ENCODE measurements around the gene COL25A1. TPM values are rescaled to one million over a fixed set of nuclear protein-coding genes. Genes with fewer than 3 reads are reported as not detected.

COL25A1 gene
- total and polyA plus RNA-seq, 4 donors = 0.61 to 4.4 (median 2.1) TPM

GRCh38 chr4:109041463-109042360 is 260.7 kb downstream of the COL25A1 start:
- no peak overlapping the region for H3K27ac ChIP-seq (ENCODE audit: low read depth in 1 of 2, low read length in 2 of 2)
- H3K36me3 ChIP-seq (ENCODE audit: control insufficient read depth in 4 of 4, insufficient read depth in 3 of 4, low read depth in 1 of 4, low read length in 3 of 4) = no peaks in the 10 kb centered on the region
- no peaks in the 10 kb centered on the region for H3K9me3 ChIP-seq (ENCODE audit: control insufficient read depth in 4 of 4, low read length in 3 of 4)
- 78% methylated on average over 3 of the region's 3 CpGs for WGBS
- no peak overlapping the region for H3K9ac ChIP-seq (ENCODE audit: low read depth in 1 of 2, low read length in 2 of 2)
- peaks cover 0 to 4% (median 0%) of the 10 kb centered on the region in 4 donors for H3K27me3 ChIP-seq (ENCODE audit: control insufficient read depth in 4 of 4, insufficient read depth in 4 of 4, low read length in 3 of 4)
- TF ChIP-seq FOXA1 (IDR thresholded peaks at IDR 0.05) (no peak), YY1 (IDR thresholded peaks at IDR 0.05) (no peak), ZBTB33 (IDR thresholded peaks at IDR 0.05) (no peak), GABPA (IDR thresholded peaks at IDR 0.05 in 1 of 2, conservative IDR thresholded peaks at IDR 0.05 in 1 of 2) (no peak), CTCF (IDR thresholded peaks at IDR 0.05; ENCODE audit: low read depth, low read length, missing input control) (no peak), SP1 (IDR thresholded peaks at IDR 0.05) (no peak), JUND (IDR thresholded peaks at IDR 0.05) (no peak), HNF4A (conservative IDR thresholded peaks at IDR 0.05) (no peak), HNF4G (IDR thresholded peaks at IDR 0.05) (no peak), EGR1 (IDR thresholded peaks at IDR 0.05; ENCODE audit: low read depth in 2 of 2) (no peak), ATF3 (IDR thresholded peaks at IDR 0.05) (no peak), NR2F2 (IDR thresholded peaks at IDR 0.05) (no peak), RXRA (IDR thresholded peaks at IDR 0.05) (no peak), RAD21 (IDR thresholded peaks at IDR 0.05) (no peak)
- no peak overlapping the region for H3K4me3 ChIP-seq (ENCODE audit: low read depth in 1 of 3, low read length in 3 of 3)
- DNase-seq (ENCODE audit: low spot score) = no peak
- no peaks in the 10 kb centered on the region for H3K4me1 ChIP-seq (ENCODE audit: control insufficient read depth in 4 of 4, insufficient read depth in 4 of 4, low read length in 3 of 4)

GRCh38 chr4:109040441-109040840 is 262.0 kb downstream of the COL25A1 start:
- WGBS = 81% methylated on average over 5 of the region's 5 CpGs
- Histone ChIP-seq H3K27me3 (ENCODE audit: control insufficient read depth in 4 of 4, insufficient read depth in 4 of 4, low read length in 3 of 4) (peaks cover 0 to 4% (median 0%) of the 10 kb centered on the region in 4 donors), H3K9ac (ENCODE audit: low read depth in 1 of 2, low read length in 2 of 2) (no peak overlapping the region), H3K36me3 (ENCODE audit: control insufficient read depth in 4 of 4, insufficient read depth in 3 of 4, low read depth in 1 of 4, low read length in 3 of 4) (no peaks in the 10 kb centered on the region), H3K27ac (ENCODE audit: low read depth in 1 of 2, low read length in 2 of 2) (no peak overlapping the region), H3K4me1 (ENCODE audit: control insufficient read depth in 4 of 4, insufficient read depth in 4 of 4, low read length in 3 of 4) (no peaks in the 10 kb centered on the region), H3K4me3 (ENCODE audit: low read depth in 1 of 3, low read length in 3 of 3) (no peak overlapping the region), H3K9me3 (ENCODE audit: control insufficient read depth in 4 of 4, low read length in 3 of 4) (no peaks in the 10 kb centered on the region)
- TF ChIP-seq ATF3 (IDR thresholded peaks at IDR 0.05) (no peak), EGR1 (IDR thresholded peaks at IDR 0.05; ENCODE audit: low read depth in 2 of 2) (no peak), JUND (IDR thresholded peaks at IDR 0.05) (no peak), FOXA1 (IDR thresholded peaks at IDR 0.05) (no peak), YY1 (IDR thresholded peaks at IDR 0.05) (no peak), CTCF (IDR thresholded peaks at IDR 0.05; ENCODE audit: low read depth, low read length, missing input control) (no peak), SP1 (IDR thresholded peaks at IDR 0.05) (no peak), ZBTB33 (IDR thresholded peaks at IDR 0.05) (no peak)
- no peak for DNase-seq (ENCODE audit: low spot score)
